NT2/D1 (cell line): ENCODE data around the gene DPEP2NB.
"Not testable (repeated sequence)": the region's sequence is repeated elsewhere in the genome, so short reads cannot be mapped to it uniquely, and the experiment has no call there.

Experiments
- SUZ12 ChIP-seq: IDR thresholded peaks from 2 replicates; pipeline ENCODE4 v1.6.1; 2011; ENCODE audit not compliant: insufficient read length, insufficient read depth; ENCODE audit errors: extremely low read depth
- YY1 ChIP-seq: IDR thresholded peaks from 2 replicates; pipeline ENCODE4 v1.6.1; 2011; ENCODE audit not compliant: insufficient read length, insufficient read depth
- ZNF274 ChIP-seq: IDR thresholded peaks from 2 replicates; pipeline ENCODE4 v1.6.1; 2011; ENCODE audit warnings: mild to moderate bottlenecking, low read depth, low read length

DNA sequence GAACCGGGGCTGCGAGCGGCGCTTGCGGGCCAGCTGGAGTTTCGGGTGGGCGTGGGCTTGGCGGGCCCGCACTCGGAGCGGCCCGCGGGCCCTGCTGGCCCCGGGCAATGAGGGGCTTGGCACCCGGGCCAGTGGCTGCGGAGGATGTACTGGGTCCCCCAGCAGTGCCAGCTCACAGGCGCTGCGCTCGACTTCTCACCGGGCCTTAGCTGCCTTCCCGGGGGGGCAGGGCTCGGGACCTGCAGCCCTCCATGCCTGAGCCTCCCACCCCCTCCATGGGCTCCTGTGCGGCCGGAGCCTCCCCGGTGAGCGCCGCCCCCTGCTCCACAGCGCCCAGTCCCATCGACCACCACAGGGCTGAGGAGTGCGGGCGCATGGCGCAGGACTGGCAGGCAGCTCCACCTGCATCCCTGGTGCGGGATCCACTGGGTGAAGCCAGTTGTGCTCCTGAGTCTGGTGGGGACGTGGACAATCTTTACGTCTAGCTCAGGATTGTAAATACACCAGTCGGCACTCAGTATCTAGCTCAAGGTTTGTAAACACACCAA lies 17.4 kb downstream of the DPEP2NB start:
- TF ChIP-seq SUZ12, YY1, ZNF274: not testable (repeated sequence)
